Measurements from ENCODE around the gene KRTAP2-3. TPM values are rescaled to one million over a fixed set of nuclear protein-coding genes. Genes with fewer than 3 reads are reported as not detected.

The KRTAP2-3 gene
- total and polyA plus RNA-seq, 10 donors: not detected

DNA sequence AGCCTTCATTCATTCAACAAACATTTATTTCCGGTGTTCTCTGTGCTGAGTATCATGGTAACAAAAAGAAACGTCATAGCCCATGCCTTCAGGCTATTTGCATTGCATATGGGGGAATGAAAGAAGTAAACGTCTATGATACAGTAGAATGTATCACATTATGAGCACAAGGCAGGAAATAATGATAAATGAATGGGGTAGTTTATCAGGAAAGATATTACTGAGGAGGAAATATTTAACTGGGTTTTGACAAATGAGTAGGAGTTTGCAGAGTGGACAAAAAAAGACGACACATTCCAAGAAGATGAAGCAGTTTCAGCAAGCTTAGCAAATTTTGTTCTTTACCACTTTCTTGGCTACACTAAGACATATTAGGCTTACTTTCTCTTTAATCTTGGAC, 22.7 kb upstream of the KRTAP2-3 start:
- 46 to 73% (median 56%) methylated on average over 4 of the region's 4 CpGs for WGBS, 5 donors
- H3K27me3 ChIP-seq (replicated peaks in 1 of 7): no peaks in the 10 kb centered on the region
- DNase-seq: no peak
- no peaks in the 10 kb centered on the region for H3K4me1 ChIP-seq
- intact Hi-C loops (cut with DNase I; ENCODE audit: low total_unique reads): no loop called here
- no peaks in the 10 kb centered on the region for H3K9me3 ChIP-seq
- TF ChIP-seq POLR2AphosphoS5 (IDR thresholded peaks at IDR 0.05) (no peak), POLR2A (IDR thresholded peaks at IDR 0.05) (no peak)
- TF ChIP-seq, protein P1, sequence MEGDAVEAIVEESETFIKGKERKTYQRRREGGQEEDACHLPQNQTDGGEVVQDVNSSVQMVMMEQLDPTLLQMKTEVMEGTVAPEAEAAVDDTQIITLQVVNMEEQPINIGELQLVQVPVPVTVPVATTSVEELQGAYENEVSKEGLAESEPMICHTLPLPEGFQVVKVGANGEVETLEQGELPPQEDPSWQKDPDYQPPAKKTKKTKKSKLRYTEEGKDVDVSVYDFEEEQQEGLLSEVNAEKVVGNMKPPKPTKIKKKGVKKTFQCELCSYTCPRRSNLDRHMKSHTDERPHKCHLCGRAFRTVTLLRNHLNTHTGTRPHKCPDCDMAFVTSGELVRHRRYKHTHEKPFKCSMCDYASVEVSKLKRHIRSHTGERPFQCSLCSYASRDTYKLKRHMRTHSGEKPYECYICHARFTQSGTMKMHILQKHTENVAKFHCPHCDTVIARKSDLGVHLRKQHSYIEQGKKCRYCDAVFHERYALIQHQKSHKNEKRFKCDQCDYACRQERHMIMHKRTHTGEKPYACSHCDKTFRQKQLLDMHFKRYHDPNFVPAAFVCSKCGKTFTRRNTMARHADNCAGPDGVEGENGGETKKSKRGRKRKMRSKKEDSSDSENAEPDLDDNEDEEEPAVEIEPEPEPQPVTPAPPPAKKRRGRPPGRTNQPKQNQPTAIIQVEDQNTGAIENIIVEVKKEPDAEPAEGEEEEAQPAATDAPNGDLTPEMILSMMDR (IDR thresholded peaks at IDR 0.05 in 8 of 11, conservative IDR thresholded peaks at IDR 0.05 in 3 of 11): no peak
- H3K27ac ChIP-seq: no peak overlapping the region
- no peaks in the 10 kb centered on the region for H3K36me3 ChIP-seq
- no peak overlapping the region for H3K4me3 ChIP-seq

- H3K27ac ChIP-seq: no peak overlapping the region
- intact Hi-C loops (cut with DNase I; ENCODE audit: low total_unique reads): no loop called here
- no peaks in the 10 kb centered on the region for H3K36me3 ChIP-seq
- H3K4me1 ChIP-seq: no peaks in the 10 kb centered on the region
- TF ChIP-seq POLR2AphosphoS5 (IDR thresholded peaks at IDR 0.05) (no peak), POLR2A (IDR thresholded peaks at IDR 0.05) (no peak)
- TF ChIP-seq, protein P1 (IDR thresholded peaks at IDR 0.05 in 8 of 11, conservative IDR thresholded peaks at IDR 0.05 in 3 of 11): no peak
- peaks cover 0 to 9% (median 0%) of the 10 kb centered on the region in 7 donors for H3K27me3 ChIP-seq (replicated peaks in 1 of 7)
- no peak overlapping the region for H3K4me3 ChIP-seq
- H3K9me3 ChIP-seq: no peaks in the 10 kb centered on the region
- no peak for DNase-seq
These were observed 16.9 kb upstream of the KRTAP2-3 start for GRCh38 chr17:41076788-41077187.

DNA sequence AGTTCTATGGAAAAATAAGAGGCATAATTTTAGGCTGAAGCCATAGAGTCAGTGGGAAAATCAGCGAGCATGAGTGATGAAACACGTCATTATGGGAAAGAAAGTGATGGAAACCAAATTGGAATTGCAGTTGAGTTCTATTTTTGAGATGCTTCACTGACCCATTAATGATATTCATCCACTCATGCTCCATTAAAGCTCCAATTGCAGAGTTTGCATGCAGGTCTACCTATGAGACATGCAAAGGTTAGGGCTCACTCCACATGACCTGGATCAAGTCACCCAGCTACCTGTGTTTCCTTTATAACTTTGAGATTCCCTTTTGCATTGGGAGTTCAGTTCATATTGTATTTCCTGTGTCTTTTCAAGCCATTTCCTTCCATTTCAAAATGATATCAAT, 13.8 kb upstream of the KRTAP2-3 start:
- H3K27ac ChIP-seq: no peak overlapping the region
- peaks cover 0 to 9% (median 0%) of the 10 kb centered on the region in 7 donors for H3K27me3 ChIP-seq (replicated peaks in 1 of 7)
- H3K9me3 ChIP-seq: no peaks in the 10 kb centered on the region
- DNase-seq: no peak
- TF ChIP-seq POLR2AphosphoS5 (IDR thresholded peaks at IDR 0.05): no peak
- TF ChIP-seq POLR2A (IDR thresholded peaks at IDR 0.05): no peak
- no peak overlapping the region for H3K4me3 ChIP-seq
- no peaks in the 10 kb centered on the region for H3K36me3 ChIP-seq
- 76 to 94% (median 90%) methylated on average over 2 of the region's 2 CpGs for WGBS, 5 donors
- no peaks in the 10 kb centered on the region for H3K4me1 ChIP-seq
- intact Hi-C loops (cut with DNase I; ENCODE audit: low total_unique reads): no loop called here

DNA sequence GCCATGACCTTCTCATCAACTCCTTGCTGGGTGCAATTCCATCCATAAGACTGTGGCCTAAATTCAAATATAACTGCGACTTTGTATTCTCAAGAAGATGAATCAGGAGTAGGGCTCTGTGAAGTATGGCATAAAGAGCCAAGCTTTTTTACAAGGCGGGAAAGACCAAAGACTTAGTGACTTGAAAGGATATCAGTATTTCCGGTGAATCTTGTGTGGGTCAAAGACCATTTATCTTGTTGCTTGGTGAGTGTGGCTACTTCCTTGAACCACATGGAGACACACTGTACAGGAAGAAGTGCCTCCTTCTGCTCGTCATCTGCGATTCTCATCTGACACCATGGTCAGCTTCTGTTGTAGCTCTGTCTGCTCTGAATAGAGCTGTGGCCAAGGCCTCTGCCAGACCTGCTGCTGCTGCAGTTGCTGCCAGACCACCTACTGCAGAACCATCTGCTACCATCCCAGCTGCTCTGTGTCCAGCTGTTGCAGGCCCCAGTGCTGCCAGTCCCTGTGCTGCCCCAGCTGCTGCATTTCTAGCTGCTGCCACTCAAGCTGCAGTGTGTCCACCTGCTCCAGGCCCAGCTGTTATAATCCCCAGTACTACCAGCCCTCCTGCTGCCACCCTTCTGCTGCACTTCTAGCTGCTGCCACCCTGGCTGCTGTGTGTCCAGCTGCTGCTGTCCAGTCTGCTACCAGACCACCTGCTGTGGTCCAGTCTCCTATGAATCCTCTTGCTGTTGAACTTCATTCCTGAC, 11.9 kb upstream of the KRTAP2-3 start:
- Histone ChIP-seq H3K9me3 (no peaks in the 10 kb centered on the region), H3K4me3 (no peak overlapping the region), H3K36me3 (no peaks in the 10 kb centered on the region), H3K27me3 (replicated peaks in 1 of 7) (peaks cover 0 to 9% (median 0%) of the 10 kb centered on the region in 7 donors), H3K27ac (no peak overlapping the region), H3K4me1 (no peaks in the 10 kb centered on the region)
- DNase-seq: no peak
- WGBS, 5 donors: 80 to 89% (median 83%) methylated on average over 5 of the region's 5 CpGs
- intact Hi-C loops (cut with DNase I; ENCODE audit: low total_unique reads): no loop called here
- TF ChIP-seq, protein P1 (IDR thresholded peaks at IDR 0.05 in 8 of 11, conservative IDR thresholded peaks at IDR 0.05 in 3 of 11): no peak
- TF ChIP-seq POLR2AphosphoS5 (IDR thresholded peaks at IDR 0.05) (no peak), POLR2A (IDR thresholded peaks at IDR 0.05) (no peak)

Measured in spleen (tissue), 11 donors.